Measurements from ENCODE around the gene DNAJC5. TPM values are rescaled to one million over a fixed set of nuclear protein-coding genes. Genes with fewer than 3 reads are reported as not detected.
A peak's percentile ranks its signal among the peaks of the same experiment; 100 is the strongest.
"Not testable (repeated sequence)": the region's sequence is repeated elsewhere in the genome, so short reads cannot be mapped to it uniquely, and the experiment has no call there.

DNAJC5 gene
- total and polyA plus RNA-seq, 9 of the 15 experiments (the other 6 are each of a cell fraction or from before 2014, with no cell fraction given), result 0.95 to 42.8 (median 23.4) TPM

DNA sequence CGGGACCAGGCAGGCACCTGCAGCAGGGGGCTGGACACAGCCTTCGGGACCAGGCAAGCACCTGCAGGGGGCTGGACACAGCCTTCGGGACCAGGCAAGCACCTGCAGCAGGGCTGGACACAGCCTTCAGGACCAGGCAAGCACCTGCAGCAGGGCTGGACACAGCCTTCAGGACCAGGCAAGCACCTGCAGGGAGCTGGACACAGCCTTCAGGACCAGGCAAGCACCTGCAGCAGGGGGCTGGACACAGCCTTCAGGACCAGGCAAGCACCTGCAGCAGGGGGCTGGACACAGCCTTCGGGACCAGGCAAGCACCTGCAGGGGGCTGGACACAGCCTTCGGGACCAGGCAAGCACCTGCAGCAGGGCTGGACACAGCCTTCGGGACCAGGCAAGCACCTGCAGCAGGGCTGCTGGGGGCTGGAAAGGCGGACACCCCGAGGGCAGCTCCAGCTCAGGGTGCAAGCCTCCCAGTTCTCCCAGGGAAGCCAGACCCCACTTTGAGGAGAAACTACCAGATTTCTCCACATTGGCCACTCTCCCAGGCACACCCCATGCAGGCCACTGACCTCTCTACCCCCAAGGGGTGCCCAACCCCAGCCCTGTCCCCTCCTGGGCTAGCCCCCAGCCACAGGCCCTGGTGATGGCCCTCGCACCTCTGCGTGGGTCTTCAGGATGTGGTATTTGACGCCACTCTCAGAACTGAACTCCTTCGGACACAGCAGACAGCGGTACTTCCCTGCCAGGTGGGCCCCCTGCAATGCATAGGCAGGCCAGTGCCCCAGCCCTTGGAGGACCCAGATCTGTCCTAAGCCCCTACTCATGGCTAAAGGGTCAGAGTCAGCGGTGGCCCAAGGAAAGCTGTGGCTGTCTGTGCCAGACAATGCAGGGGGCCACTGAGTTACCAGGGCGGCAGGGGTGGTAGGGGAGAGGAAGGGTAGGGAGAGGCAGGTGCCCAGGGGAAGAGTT is 66.0 kb downstream of the DNAJC5 start:
- H3K27me3 ChIP-seq (ENCODE audit: control insufficient read depth in 2 of 2, insufficient read depth in 2 of 2, low read length in 2 of 2); in situ Hi-C loops (cut with MboI); H3K9me1 ChIP-seq (ENCODE audit: control insufficient read depth, insufficient read depth, low read length); H3K79me2 ChIP-seq (ENCODE audit: control insufficient read depth, insufficient read depth, low read length); FAIRE-seq; ATAC-seq; H3K27ac ChIP-seq (ENCODE audit: extremely low read depth, low read depth, low read length); CTCF ChIA-PET (ENCODE audit: low intra/inter-chr PET ratio); H4K20me1 ChIP-seq (replicated peaks; ENCODE audit: control insufficient read depth, insufficient read depth, low read length); H3K4me3 ChIP-seq; H3K9me3 ChIP-seq (replicated peaks; ENCODE audit: control insufficient read depth, insufficient read depth, low read depth, low read length); H3K9ac ChIP-seq (ENCODE audit: insufficient read depth in 1 of 2, low read depth in 2 of 2, low read length in 2 of 2); H2AFZ ChIP-seq (ENCODE audit: low read depth, low read length); DNase-seq (ENCODE audit: extremely low read depth in 1 of 4, low spot score in 3 of 4); BruUV-seq (replicated peaks); intact Hi-C loops (cut with micrococcal nuclease); H3K4me2 ChIP-seq (ENCODE audit: insufficient read depth, low read length): not testable (repeated sequence)
- 96% methylated on average over 12 of the region's 15 CpGs for WGBS (ENCODE audit: insufficient coverage, low coverage, missing lambda C conversion rate)
- POLR2A ChIA-PET, result interaction anchor here (0.6 to 0.7 kb wide), 3 partner anchors 66 to 424 kb away, joined by 3 to 4 read pairs (median 3); no protein-coding TSS in a partner anchor
- Histone ChIP-seq H3K4me1 (replicated peaks in 1 of 2; ENCODE audit: control insufficient read depth in 2 of 2, insufficient read depth in 2 of 2, low read length in 2 of 2) (peaks cover 8 to 54% of the 10 kb centered on the region in 2 experiments; a peak in 4 of 5 replicates), H3K36me3 (ENCODE audit: control insufficient read depth, insufficient read depth, low read length) (peaks cover 59% of the 10 kb centered on the region; the same call in 2 of the 3 replicates)

DNA sequence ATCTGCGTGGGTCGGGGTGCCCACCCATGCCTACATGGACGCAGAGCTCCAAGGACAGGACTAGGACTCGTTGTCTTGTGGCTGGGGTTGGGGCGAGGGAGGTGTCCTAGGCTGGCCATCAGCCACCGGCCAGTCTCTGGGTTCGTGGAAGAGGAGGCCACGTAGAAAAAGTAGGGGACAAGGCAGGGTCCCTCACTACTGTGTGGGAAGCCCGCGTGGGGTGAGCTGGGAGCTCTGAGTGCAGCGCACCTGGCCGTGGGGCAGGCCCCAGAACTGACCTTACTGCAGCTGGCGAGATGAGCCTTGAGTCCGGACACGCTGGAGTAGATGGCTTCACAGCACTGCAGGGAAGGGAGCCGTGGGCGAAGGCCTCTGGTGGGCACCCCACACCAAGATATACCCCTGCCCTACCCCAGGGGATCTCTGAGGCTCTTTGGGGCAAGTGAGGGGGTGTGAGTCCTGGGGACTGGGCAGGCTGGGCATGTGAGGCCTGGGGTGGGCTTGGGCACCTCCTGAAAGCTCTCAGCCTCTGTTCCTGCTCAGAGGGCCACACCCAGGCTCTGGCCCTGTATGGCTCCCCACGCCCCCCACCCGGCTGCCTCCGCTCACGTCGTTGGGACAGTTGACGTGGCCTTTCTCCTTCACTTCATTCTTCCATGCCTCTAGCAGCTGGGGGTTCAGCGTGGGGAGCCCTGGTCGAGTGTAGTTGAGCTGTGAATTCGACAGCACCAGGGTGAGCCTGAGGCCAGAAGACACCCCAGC is 66.9 kb downstream of the DNAJC5 start:
- no peak overlapping the region for H3K4me2 ChIP-seq (ENCODE audit: insufficient read depth, low read length)
- no peaks in the 10 kb centered on the region for H3K9me1 ChIP-seq (ENCODE audit: control insufficient read depth, insufficient read depth, low read length)
- H4K20me1 ChIP-seq (replicated peaks; ENCODE audit: control insufficient read depth, insufficient read depth, low read length), result no peaks in the 10 kb centered on the region
- no peaks in the 10 kb centered on the region for H3K79me2 ChIP-seq (ENCODE audit: control insufficient read depth, insufficient read depth, low read length)
- in situ Hi-C loops (cut with MboI), result no loop called here
- POLR2A ChIA-PET, result interaction anchor here (0.6 to 0.7 kb wide), 4 partner anchors 65 to 425 kb away, joined by 3 to 4 read pairs (median 4); no protein-coding TSS in a partner anchor
- H3K9ac ChIP-seq (ENCODE audit: insufficient read depth in 1 of 2, low read depth in 2 of 2, low read length in 2 of 2), result peak overlapping the region in 1 of 2 experiments; percentile 58; a peak in 2 of 4 replicates
- no peaks in the 10 kb centered on the region for H3K27me3 ChIP-seq (ENCODE audit: control insufficient read depth in 2 of 2, insufficient read depth in 2 of 2, low read length in 2 of 2)
- no peak overlapping the region for H3K27ac ChIP-seq (ENCODE audit: extremely low read depth, low read depth, low read length)
- H3K36me3 ChIP-seq (ENCODE audit: control insufficient read depth, insufficient read depth, low read length), result peaks cover 67% of the 10 kb centered on the region; the same call in 2 of the 3 replicates
- 91% methylated on average over 18 of the region's 26 CpGs for WGBS (ENCODE audit: insufficient coverage, low coverage, missing lambda C conversion rate)
- H3K9me3 ChIP-seq (replicated peaks; ENCODE audit: control insufficient read depth, insufficient read depth, low read depth, low read length), result no peaks in the 10 kb centered on the region
- FAIRE-seq, result no peak
- H3K4me3 ChIP-seq, result no peak overlapping the region
- intact Hi-C loops (cut with micrococcal nuclease), result no loop called here
- H3K4me1 ChIP-seq (replicated peaks in 1 of 2; ENCODE audit: control insufficient read depth in 2 of 2, insufficient read depth in 2 of 2, low read length in 2 of 2), result peaks cover 8 to 55% of the 10 kb centered on the region in 2 experiments; a peak in 4 of 5 replicates
- ATAC-seq, result no peak
- BruUV-seq (replicated peaks), result no TSS peak
- DNase-seq (ENCODE audit: extremely low read depth in 1 of 4, low spot score in 3 of 4), result no peak
- no peak overlapping the region for H2AFZ ChIP-seq (ENCODE audit: low read depth, low read length)
- TF ChIP-seq RBFOX2 (IDR thresholded peaks at IDR 0.05; ENCODE audit: low read depth, low read length), result 0 out of 2 replicates have a peak, but pooled peaks have one; percentile 5
- TF ChIP-seq POLR2G (IDR thresholded peaks at IDR 0.05; ENCODE audit: low read depth, low read length), result peak; percentile 9; the same call in 1 of the 2 replicates
- TF ChIP-seq BCOR (IDR thresholded peaks at IDR 0.05), result no peak
- CTCF ChIA-PET (ENCODE audit: low intra/inter-chr PET ratio), result no interaction called here
